Measurements from ENCODE around the gene RPL12.

Gene RPL12

DNA sequence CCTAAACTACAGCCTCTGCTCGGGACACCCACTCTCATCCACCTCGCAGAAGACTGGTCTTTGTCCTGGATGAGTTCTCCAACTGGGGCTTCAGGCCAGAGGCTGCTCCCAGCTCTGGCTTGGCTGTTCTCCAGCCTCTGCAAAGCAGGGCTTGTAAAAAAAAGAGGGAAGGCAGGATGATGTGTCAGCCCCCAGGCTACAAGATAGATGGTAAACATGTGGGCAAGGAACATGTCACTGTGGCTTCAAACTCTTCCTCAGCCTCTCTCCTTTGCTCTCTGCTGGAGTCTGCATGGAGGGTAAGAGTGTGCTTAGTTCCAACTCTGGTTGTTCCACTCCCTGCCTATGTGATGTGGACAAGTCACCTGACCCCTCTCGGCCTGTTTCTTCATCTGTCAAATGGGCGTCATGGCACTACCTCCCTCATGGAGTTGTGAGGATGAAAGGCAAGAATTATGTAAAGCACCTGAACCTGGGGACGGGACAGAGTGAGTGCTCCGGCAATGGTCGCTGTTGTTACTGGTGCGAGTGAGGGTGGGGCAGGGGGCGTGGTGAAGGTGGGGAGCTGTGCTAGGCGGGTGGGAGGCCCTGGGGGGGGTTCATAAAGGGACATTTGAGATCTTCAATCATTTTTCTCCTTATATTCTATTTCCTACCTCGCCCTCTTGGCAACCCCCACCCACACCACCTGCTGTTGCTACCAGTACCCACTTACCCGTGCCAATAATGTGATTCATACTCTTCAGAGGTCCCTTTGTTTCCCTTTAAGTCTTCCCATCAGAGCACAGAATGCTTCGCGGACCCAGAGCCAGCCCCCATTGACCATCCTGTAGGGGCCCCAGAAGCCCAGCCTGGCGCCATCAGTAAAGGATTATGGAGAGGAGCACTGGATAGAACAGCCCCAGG is 33.8 kb downstream of the RPL12 start:
- 0 out of 2 replicates have a peak, but pooled peaks cover under 1% of the 10 kb centered on the region for H3K4me1 ChIP-seq (ENCODE audit: insufficient read depth, low read length)
- 81% methylated on average over 14 of the region's 15 CpGs for WGBS
- no peaks in the 10 kb centered on the region for H3K27me3 ChIP-seq (ENCODE audit: insufficient read depth, low read length)
- no peak overlapping the region for H3K27ac ChIP-seq (ENCODE audit: low read depth, low read length)
- no peak overlapping the region for H3K4me3 ChIP-seq (ENCODE audit: low read length)
- no peak overlapping the region for H3K9ac ChIP-seq (ENCODE audit: low read depth, low read length)
- H3K9me3 ChIP-seq (ENCODE audit: insufficient read depth, low read depth, low read length) = no peaks in the 10 kb centered on the region
- H3K36me3 ChIP-seq (ENCODE audit: insufficient read depth, low read length) = no peaks in the 10 kb centered on the region

DNA sequence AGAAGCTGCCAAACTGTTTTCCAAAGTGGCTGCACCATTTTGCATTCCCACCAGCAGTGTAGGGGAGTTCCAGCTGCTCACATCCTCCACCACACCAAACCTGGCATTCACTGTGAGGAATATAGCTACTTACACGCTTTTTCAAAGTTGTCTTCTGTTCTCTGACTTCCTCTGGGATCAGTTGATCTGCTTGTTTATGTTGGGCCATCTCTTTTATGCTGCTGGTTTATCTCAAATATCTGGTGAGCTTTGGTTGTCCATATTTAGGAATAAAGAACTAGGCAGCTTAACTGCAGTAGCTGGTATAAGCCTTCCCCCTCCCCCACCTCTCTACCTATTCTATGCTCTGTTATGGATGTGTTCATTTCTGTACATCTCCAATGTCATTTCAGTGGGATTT is 35.5 kb downstream of the RPL12 start:
- WGBS = 100% methylated on average over 1 of the region's 1 CpG
- H3K4me3 ChIP-seq (ENCODE audit: low read length) = no peak overlapping the region
- no peaks in the 10 kb centered on the region for H3K9me3 ChIP-seq (ENCODE audit: insufficient read depth, low read depth, low read length)
- H3K9ac ChIP-seq (ENCODE audit: low read depth, low read length) = no peak overlapping the region
- H3K27me3 ChIP-seq (ENCODE audit: insufficient read depth, low read length) = no peaks in the 10 kb centered on the region
- H3K4me1 ChIP-seq (ENCODE audit: insufficient read depth, low read length) = no peaks in the 10 kb centered on the region
- H3K27ac ChIP-seq (ENCODE audit: low read depth, low read length) = no peak overlapping the region
- H3K36me3 ChIP-seq (ENCODE audit: insufficient read depth, low read length) = no peaks in the 10 kb centered on the region

- Histone ChIP-seq H3K4me3 (ENCODE audit: low read length) (no peak overlapping the region), H3K27me3 (ENCODE audit: insufficient read depth, low read length) (no peaks in the 10 kb centered on the region), H3K9me3 (ENCODE audit: insufficient read depth, low read depth, low read length) (no peaks in the 10 kb centered on the region), H3K27ac (ENCODE audit: low read depth, low read length) (no peak overlapping the region), H3K36me3 (ENCODE audit: insufficient read depth, low read length) (no peaks in the 10 kb centered on the region), H3K9ac (ENCODE audit: low read depth, low read length) (no peak overlapping the region), H3K4me1 (ENCODE audit: insufficient read depth, low read length) (no peaks in the 10 kb centered on the region)
- 90% methylated on average over 4 of the region's 4 CpGs for whole genome bisulfite sequencing
These were observed 36.1 kb downstream of the RPL12 start for GRCh38 chr9:127415141-127415540.

DNA sequence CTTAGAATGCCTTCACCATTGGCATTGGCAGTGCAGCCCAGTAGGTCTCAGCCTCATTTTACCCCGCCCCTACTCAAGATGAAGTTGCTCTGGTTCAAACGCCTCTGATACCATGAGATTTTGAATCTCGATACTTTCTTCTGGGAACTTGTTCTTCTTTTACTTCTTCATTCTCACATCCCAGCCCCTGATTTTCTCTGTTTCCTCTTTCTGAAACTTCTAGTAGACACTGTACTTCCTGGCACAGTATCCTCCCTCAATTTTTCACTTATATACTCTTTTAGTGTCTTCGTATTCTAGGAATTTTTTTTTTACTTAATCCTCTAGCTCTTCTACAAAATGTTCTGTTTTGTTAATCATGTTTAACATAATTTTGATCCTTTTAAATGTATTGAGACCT is 40.1 kb downstream of the RPL12 start:
- Histone ChIP-seq H3K27ac (ENCODE audit: low read depth, low read length) (no peak overlapping the region), H3K4me3 (ENCODE audit: low read length) (no peak overlapping the region), H3K9ac (ENCODE audit: low read depth, low read length) (no peak overlapping the region), H3K4me1 (ENCODE audit: insufficient read depth, low read length) (no peaks in the 10 kb centered on the region), H3K27me3 (ENCODE audit: insufficient read depth, low read length) (no peaks in the 10 kb centered on the region), H3K36me3 (ENCODE audit: insufficient read depth, low read length) (no peaks in the 10 kb centered on the region), H3K9me3 (ENCODE audit: insufficient read depth, low read depth, low read length) (no peaks in the 10 kb centered on the region)
- 93% methylated on average over 3 of the region's 4 CpGs for WGBS

GRCh38 chr9:127407492-127407843 is 43.7 kb downstream of the RPL12 start:
- WGBS = 92% methylated on average over 6 of the region's 6 CpGs
- no peaks in the 10 kb centered on the region for H3K9me3 ChIP-seq (ENCODE audit: insufficient read depth, low read depth, low read length)
- H3K9ac ChIP-seq (ENCODE audit: low read depth, low read length) = no peak overlapping the region
- H3K4me1 ChIP-seq (ENCODE audit: insufficient read depth, low read length) = no peaks in the 10 kb centered on the region
- H3K36me3 ChIP-seq (ENCODE audit: insufficient read depth, low read length) = peaks cover 17% of the 10 kb centered on the region
- no peak overlapping the region for H3K4me3 ChIP-seq (ENCODE audit: low read length)
- no peak overlapping the region for H3K27ac ChIP-seq (ENCODE audit: low read depth, low read length)
- H3K27me3 ChIP-seq (ENCODE audit: insufficient read depth, low read length) = no peaks in the 10 kb centered on the region

DNA sequence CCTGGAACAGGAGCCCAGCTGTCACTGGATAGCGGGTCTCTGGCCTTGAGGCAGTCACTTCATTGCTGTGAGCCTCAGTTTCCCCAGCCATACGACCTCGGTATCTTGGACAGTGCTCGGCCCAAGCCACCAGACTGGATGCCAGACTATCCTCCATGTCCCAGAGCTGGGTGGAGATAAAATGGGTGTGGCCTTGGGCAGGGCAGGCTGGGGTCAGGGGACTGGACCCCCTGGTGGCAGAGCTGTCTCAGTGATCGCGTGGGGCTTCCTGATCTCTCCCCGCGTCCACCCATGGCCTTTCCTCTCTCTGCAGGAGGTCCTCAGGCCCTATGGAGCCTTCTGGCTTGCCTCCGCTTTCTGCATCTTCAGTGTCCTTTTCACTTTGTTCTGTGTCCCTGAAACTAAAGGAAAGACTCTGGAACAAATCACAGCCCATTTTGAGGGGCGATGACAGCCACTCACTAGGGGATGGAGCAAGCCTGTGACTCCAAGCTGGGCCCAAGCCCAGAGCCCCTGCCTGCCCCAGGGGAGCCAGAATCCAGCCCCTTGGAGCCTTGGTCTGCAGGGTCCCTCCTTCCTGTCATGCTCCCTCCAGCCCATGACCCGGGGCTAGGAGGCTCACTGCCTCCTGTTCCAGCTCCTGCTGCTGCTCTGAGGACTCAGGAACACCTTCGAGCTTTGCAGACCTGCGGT is 44.3 kb downstream of the RPL12 start:
- no peak overlapping the region for H3K4me3 ChIP-seq (ENCODE audit: low read length)
- no peak overlapping the region for H3K27ac ChIP-seq (ENCODE audit: low read depth, low read length)
- no peaks in the 10 kb centered on the region for H3K9me3 ChIP-seq (ENCODE audit: insufficient read depth, low read depth, low read length)
- H3K27me3 ChIP-seq (ENCODE audit: insufficient read depth, low read length) = no peaks in the 10 kb centered on the region
- H3K4me1 ChIP-seq (ENCODE audit: insufficient read depth, low read length) = no peaks in the 10 kb centered on the region
- no peak overlapping the region for H3K9ac ChIP-seq (ENCODE audit: low read depth, low read length)
- 86% methylated on average over 13 of the region's 13 CpGs for WGBS
- peaks cover 20% of the 10 kb centered on the region for H3K36me3 ChIP-seq (ENCODE audit: insufficient read depth, low read length)

DNA sequence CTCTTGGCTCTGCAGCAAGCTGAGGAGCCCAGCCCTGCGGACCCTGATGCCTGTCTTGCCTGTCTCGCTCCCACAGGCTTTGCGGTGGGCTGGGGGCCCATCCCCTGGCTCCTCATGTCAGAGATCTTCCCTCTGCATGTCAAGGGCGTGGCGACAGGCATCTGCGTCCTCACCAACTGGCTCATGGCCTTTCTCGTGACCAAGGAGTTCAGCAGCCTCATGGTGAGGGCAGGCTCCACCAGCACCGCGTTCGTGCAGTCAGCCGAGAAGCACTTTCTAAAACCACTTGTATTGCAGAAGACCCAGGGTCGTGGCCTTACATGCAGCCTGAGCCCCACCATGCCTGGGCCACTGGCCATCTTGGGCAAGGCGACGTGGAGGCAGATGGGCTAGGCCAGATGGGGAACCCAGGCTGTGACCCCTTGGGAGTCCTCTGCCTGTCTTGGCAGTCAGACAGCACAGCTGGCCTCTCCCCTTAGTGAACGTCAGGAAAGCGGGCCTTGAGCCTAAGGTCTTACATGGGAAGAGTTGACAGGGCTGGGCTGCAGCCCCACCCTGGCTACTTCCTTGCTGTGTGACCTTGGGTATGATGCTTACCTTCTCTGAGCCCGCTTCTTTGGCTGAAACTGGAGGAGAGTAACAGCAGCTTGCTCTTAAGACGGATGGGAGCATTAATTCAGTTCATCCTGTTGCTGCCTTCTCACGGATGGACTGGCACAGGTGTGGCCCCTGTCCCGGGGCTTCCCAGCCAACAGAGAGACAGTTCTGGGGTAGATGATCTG is 45.7 kb downstream of the RPL12 start:
- Histone ChIP-seq H3K9me3 (ENCODE audit: insufficient read depth, low read depth, low read length) (no peaks in the 10 kb centered on the region), H3K36me3 (ENCODE audit: insufficient read depth, low read length) (peaks cover 27% of the 10 kb centered on the region), H3K27me3 (ENCODE audit: insufficient read depth, low read length) (no peaks in the 10 kb centered on the region), H3K9ac (ENCODE audit: low read depth, low read length) (no peak overlapping the region; the same call in 1 of the 2 replicates), H3K27ac (ENCODE audit: low read depth, low read length) (no peak overlapping the region), H3K4me3 (ENCODE audit: low read length) (no peak overlapping the region), H3K4me1 (ENCODE audit: insufficient read depth, low read length) (no peaks in the 10 kb centered on the region)
- WGBS = 96% methylated on average over 20 of the region's 20 CpGs

GRCh38 chr9:127404631-127405030 is 46.6 kb downstream of the RPL12 start:
- H3K27me3 ChIP-seq (ENCODE audit: insufficient read depth, low read length) = no peaks in the 10 kb centered on the region
- H3K4me1 ChIP-seq (ENCODE audit: insufficient read depth, low read length) = no peaks in the 10 kb centered on the region
- H3K9ac ChIP-seq (ENCODE audit: low read depth, low read length) = no peak overlapping the region; the same call in 1 of the 2 replicates
- H3K27ac ChIP-seq (ENCODE audit: low read depth, low read length) = no peak overlapping the region
- peaks cover 27% of the 10 kb centered on the region for H3K36me3 ChIP-seq (ENCODE audit: insufficient read depth, low read length)
- H3K9me3 ChIP-seq (ENCODE audit: insufficient read depth, low read depth, low read length) = no peaks in the 10 kb centered on the region
- no peak overlapping the region for H3K4me3 ChIP-seq (ENCODE audit: low read length)
- WGBS = 94% methylated on average over 23 of the region's 23 CpGs

DNA sequence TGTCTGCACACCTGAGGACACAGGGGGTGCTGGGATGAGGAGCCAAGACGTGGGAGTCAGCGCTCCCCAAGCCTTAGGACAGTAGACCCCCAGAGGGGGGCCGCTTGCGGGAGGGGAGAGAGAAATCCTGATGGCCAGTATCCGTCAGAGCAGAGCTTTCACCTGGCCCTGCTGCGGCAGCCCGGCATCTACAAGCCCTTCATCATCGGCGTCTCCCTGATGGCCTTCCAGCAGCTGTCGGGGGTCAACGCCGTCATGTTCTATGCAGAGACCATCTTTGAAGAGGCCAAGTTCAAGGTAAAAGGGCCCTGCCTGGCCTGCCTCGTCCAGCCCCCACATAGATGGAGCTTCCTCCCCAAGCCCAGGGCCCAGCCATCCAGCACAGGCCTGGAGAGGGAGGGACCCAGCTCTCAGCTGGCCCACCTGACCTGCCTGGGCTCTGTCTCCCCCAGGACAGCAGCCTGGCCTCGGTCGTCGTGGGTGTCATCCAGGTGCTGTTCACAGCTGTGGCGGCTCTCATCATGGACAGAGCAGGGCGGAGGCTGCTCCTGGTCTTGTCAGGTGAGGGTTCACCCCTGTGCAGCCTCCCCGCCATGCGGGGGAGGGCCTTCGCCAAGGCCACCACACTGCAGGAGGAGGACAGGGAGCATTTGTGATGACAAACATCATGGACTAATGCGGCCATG is 47.6 kb downstream of the RPL12 start:
- Histone ChIP-seq H3K36me3 (ENCODE audit: insufficient read depth, low read length) (peaks cover 27% of the 10 kb centered on the region), H3K4me1 (ENCODE audit: insufficient read depth, low read length) (peaks cover under 1% of the 10 kb centered on the region; the same call in 1 of the 2 replicates), H3K9me3 (ENCODE audit: insufficient read depth, low read depth, low read length) (no peaks in the 10 kb centered on the region), H3K9ac (ENCODE audit: low read depth, low read length) (no peak overlapping the region), H3K27ac (ENCODE audit: low read depth, low read length) (no peak overlapping the region), H3K4me3 (ENCODE audit: low read length) (no peak overlapping the region), H3K27me3 (ENCODE audit: insufficient read depth, low read length) (no peaks in the 10 kb centered on the region)
- 91% methylated on average over 21 of the region's 22 CpGs for WGBS

GRCh38 chr9:127402401-127403090 is 48.7 kb downstream of the RPL12 start:
- Histone ChIP-seq H3K9ac (ENCODE audit: low read depth, low read length) (no peak overlapping the region), H3K9me3 (ENCODE audit: insufficient read depth, low read depth, low read length) (no peaks in the 10 kb centered on the region), H3K4me3 (ENCODE audit: low read length) (no peak overlapping the region), H3K36me3 (ENCODE audit: insufficient read depth, low read length) (peaks cover 27% of the 10 kb centered on the region), H3K4me1 (ENCODE audit: insufficient read depth, low read length) (peaks cover 6% of the 10 kb centered on the region; the same call in 1 of the 2 replicates), H3K27me3 (ENCODE audit: insufficient read depth, low read length) (no peaks in the 10 kb centered on the region), H3K27ac (ENCODE audit: low read depth, low read length) (no peak overlapping the region)
- WGBS = 92% methylated on average over 18 of the region's 18 CpGs

Measured in HUES64 (cell line).